NOMO-1 (cell line): ENCODE results near the gene CAND2.

Experiments
- DNase-seq, 2 experiments: peaks; one replicate each; lab custom pipeline; 2025; ENCODE audit not compliant: unreplicated experiment in 2 of 2; lab: John Stamatoyannopoulos, UW

CAND2 gene

GRCh38 chr3:12796171-12797123, at the start of gene CAND2:
TSS of gene CAND2 (plus strand) at chr3:12796680. CDS start at chr3:12796721, 41 bp downstream.
- DNase-seq = peak; percentile 32 to 33

GRCh38 chr3:12748477-12748876, 48.0 kb upstream of the CAND2 start:
- DNase-seq = no peak

GRCh38 chr3:12750223-12750622, 46.3 kb upstream of the CAND2 start:
- DNase-seq = no peak

- DNase-seq = no peak
Measured at GRCh38 chr3:12750658-12751071, 45.8 kb upstream of the CAND2 start.

GRCh38 chr3:12751571-12751970, 44.9 kb upstream of the CAND2 start:
- DNase-seq = no peak

- no peak for DNase-seq
Measured at GRCh38 chr3:12752102-12752501, 44.4 kb upstream of the CAND2 start.

GRCh38 chr3:12752809-12753208, 43.7 kb upstream of the CAND2 start:
- no peak for DNase-seq

GRCh38 chr3:12753275-12754028, 43.0 kb upstream of the CAND2 start:
- no peak for DNase-seq

GRCh38 chr3:12754313-12754712, 42.2 kb upstream of the CAND2 start:
- DNase-seq = no peak

GRCh38 chr3:12755754-12756153, 40.7 kb upstream of the CAND2 start:
- DNase-seq = no peak

- no peak for DNase-seq
Measured at GRCh38 chr3:12756175-12756574, 40.3 kb upstream of the CAND2 start.

GRCh38 chr3:12756635-12757034, 39.8 kb upstream of the CAND2 start:
- no peak for DNase-seq

- DNase-seq = no peak
Measured at GRCh38 chr3:12758025-12758781, 38.3 kb upstream of the CAND2 start.

GRCh38 chr3:12759097-12759679, 37.3 kb upstream of the CAND2 start, which contains the start of gene TMEM40:
TSS of gene TMEM40 (minus strand) at chr3:12759259. CDS start at chr3:12749832, 9,427 bp downstream.
- no peak for DNase-seq

- DNase-seq = no peak
Measured at GRCh38 chr3:12759693-12760565, 36.6 kb upstream of the CAND2 start.

- no peak for DNase-seq
Measured at GRCh38 chr3:12764171-12764776, 32.2 kb upstream of the CAND2 start.

- DNase-seq = no peak
Measured at GRCh38 chr3:12766541-12766940, 29.9 kb upstream of the CAND2 start.

GRCh38 chr3:12768579-12769527, 27.6 kb upstream of the CAND2 start:
- DNase-seq = no peak
